ENCODE measurements around the gene THSD4. TPM values are rescaled to one million over a fixed set of nuclear protein-coding genes. Genes with fewer than 3 reads are reported as not detected.
A peak's percentile ranks its signal among the peaks of the same experiment; 100 is the strongest.

The THSD4 gene
- total RNA-seq, 1 donor, result 15.6 TPM

- Histone ChIP-seq H3K4me2 (ENCODE audit: insufficient read depth, low read length) (no peak overlapping the region), H3K27ac (ENCODE audit: low read depth, low read length) (no peak overlapping the region), H3K4me1 (ENCODE audit: insufficient read depth, low read length) (no peaks in the 10 kb centered on the region), H3K79me2 (ENCODE audit: insufficient read depth, low read length) (no peaks in the 10 kb centered on the region), H3K36me3 (ENCODE audit: insufficient read depth, low read length) (no peaks in the 10 kb centered on the region), H2AFZ (ENCODE audit: low read length) (no peak overlapping the region), H3K4me3 (ENCODE audit: insufficient read depth, low read length) (no peak overlapping the region), H4K20me1 (ENCODE audit: insufficient read depth, low read length) (no peaks in the 10 kb centered on the region), H3K9me3 (ENCODE audit: low read depth, low read length) (no peaks in the 10 kb centered on the region), H3K27me3 (ENCODE audit: insufficient read depth, low read length) (no peaks in the 10 kb centered on the region)
- TF ChIP-seq CTCF (IDR thresholded peaks at IDR 0.05; ENCODE audit: extremely low read depth, low read depth, low read length), result no peak
- DNase-seq (ENCODE audit: insufficient read length, low spot score, missing footprints), result no peak
Observed at GRCh38 chr15:71699977-71700376, 584.7 kb downstream of the THSD4 start.

GRCh38 chr15:71701808-71702207 lies 586.5 kb downstream of the THSD4 start:
- H4K20me1 ChIP-seq (ENCODE audit: insufficient read depth, low read length), result no peaks in the 10 kb centered on the region
- no peaks in the 10 kb centered on the region for H3K36me3 ChIP-seq (ENCODE audit: insufficient read depth, low read length)
- no peaks in the 10 kb centered on the region for H3K79me2 ChIP-seq (ENCODE audit: insufficient read depth, low read length)
- H3K27ac ChIP-seq (ENCODE audit: low read depth, low read length), result no peak overlapping the region
- H3K27me3 ChIP-seq (ENCODE audit: insufficient read depth, low read length), result peaks cover 6% of the 10 kb centered on the region
- no peaks in the 10 kb centered on the region for H3K4me1 ChIP-seq (ENCODE audit: insufficient read depth, low read length)
- TF ChIP-seq CTCF (IDR thresholded peaks at IDR 0.05; ENCODE audit: extremely low read depth, low read depth, low read length), result no peak
- H2AFZ ChIP-seq (ENCODE audit: low read length), result no peak overlapping the region
- no peaks in the 10 kb centered on the region for H3K9me3 ChIP-seq (ENCODE audit: low read depth, low read length)
- H3K4me2 ChIP-seq (ENCODE audit: insufficient read depth, low read length), result no peak overlapping the region
- H3K4me3 ChIP-seq (ENCODE audit: insufficient read depth, low read length), result no peak overlapping the region
- no peak for DNase-seq (ENCODE audit: insufficient read length, low spot score, missing footprints)

GRCh38 chr15:71702496-71702895 lies 587.2 kb downstream of the THSD4 start:
- DNase-seq (ENCODE audit: insufficient read length, low spot score, missing footprints), result no peak
- H3K36me3 ChIP-seq (ENCODE audit: insufficient read depth, low read length), result no peaks in the 10 kb centered on the region
- H2AFZ ChIP-seq (ENCODE audit: low read length), result no peak overlapping the region
- H3K9me3 ChIP-seq (ENCODE audit: low read depth, low read length), result no peaks in the 10 kb centered on the region
- H3K4me3 ChIP-seq (ENCODE audit: insufficient read depth, low read length), result no peak overlapping the region
- no peak overlapping the region for H3K4me2 ChIP-seq (ENCODE audit: insufficient read depth, low read length)
- TF ChIP-seq CTCF (IDR thresholded peaks at IDR 0.05; ENCODE audit: extremely low read depth, low read depth, low read length), result no peak
- no peak overlapping the region for H3K27ac ChIP-seq (ENCODE audit: low read depth, low read length)
- no peaks in the 10 kb centered on the region for H4K20me1 ChIP-seq (ENCODE audit: insufficient read depth, low read length)
- H3K4me1 ChIP-seq (ENCODE audit: insufficient read depth, low read length), result peaks cover 5% of the 10 kb centered on the region
- no peaks in the 10 kb centered on the region for H3K79me2 ChIP-seq (ENCODE audit: insufficient read depth, low read length)
- peaks cover 6% of the 10 kb centered on the region for H3K27me3 ChIP-seq (ENCODE audit: insufficient read depth, low read length)

- Histone ChIP-seq H2AFZ (ENCODE audit: low read length) (no peak overlapping the region), H3K4me3 (ENCODE audit: insufficient read depth, low read length) (no peak overlapping the region), H4K20me1 (ENCODE audit: insufficient read depth, low read length) (no peaks in the 10 kb centered on the region), H3K27me3 (ENCODE audit: insufficient read depth, low read length) (peaks cover 6% of the 10 kb centered on the region), H3K4me2 (ENCODE audit: insufficient read depth, low read length) (peak overlapping the region; percentile 9), H3K4me1 (ENCODE audit: insufficient read depth, low read length) (peaks cover 20% of the 10 kb centered on the region), H3K36me3 (ENCODE audit: insufficient read depth, low read length) (no peaks in the 10 kb centered on the region), H3K79me2 (ENCODE audit: insufficient read depth, low read length) (no peaks in the 10 kb centered on the region), H3K27ac (ENCODE audit: low read depth, low read length) (no peak overlapping the region), H3K9me3 (ENCODE audit: low read depth, low read length) (no peaks in the 10 kb centered on the region)
- TF ChIP-seq CTCF (IDR thresholded peaks at IDR 0.05; ENCODE audit: extremely low read depth, low read depth, low read length), result no peak
- no peak for DNase-seq (ENCODE audit: insufficient read length, low spot score, missing footprints)
Observed at GRCh38 chr15:71705151-71705550, 589.9 kb downstream of the THSD4 start.
